Measurements from ENCODE around the gene ERICH6B. TPM values are rescaled to one million over a fixed set of nuclear protein-coding genes. Genes with fewer than 3 reads are reported as not detected.

Gene ERICH6B
- total RNA-seq, 5 donors from 2014 or later (not counting 1 experiment from before 2014, with no cell fraction given): not detected

DNA sequence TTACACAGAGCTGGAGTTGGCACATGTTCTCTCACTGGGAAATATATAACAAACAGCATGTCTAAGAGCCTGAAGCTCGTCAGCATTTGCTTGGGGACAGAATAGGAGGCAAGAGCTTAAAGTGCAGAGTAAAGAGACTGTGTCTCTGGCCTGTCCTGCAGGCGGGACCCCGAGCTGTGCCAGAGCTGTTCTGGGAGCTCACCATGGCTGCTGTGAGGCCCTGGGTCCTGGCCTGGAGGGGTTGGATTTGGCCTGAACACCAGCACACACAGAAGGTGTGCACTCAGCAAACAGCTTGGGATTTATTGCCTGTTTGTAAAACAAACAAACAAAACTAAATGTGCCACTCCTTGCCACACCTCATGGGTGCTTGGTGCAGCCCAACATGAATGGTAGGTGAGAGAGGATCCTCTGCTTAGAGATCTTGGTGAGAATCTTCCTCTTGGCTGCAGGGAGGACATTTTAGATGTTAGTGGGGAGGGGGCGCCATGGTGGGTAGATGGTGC lies 60.9 kb downstream of the ERICH6B start:
- POLR2A ChIA-PET: no interaction called here
- Histone ChIP-seq H3K36me3 (ENCODE audit: control insufficient read depth in 2 of 2, extremely low read depth in 1 of 2, insufficient read depth in 1 of 2, low read length in 1 of 2) (no peaks in the 10 kb centered on the region), H3K4me3 (ENCODE audit: control insufficient read depth in 1 of 2, extremely low read depth in 1 of 2, low read length in 1 of 2) (no peak overlapping the region), H3K9me3 (no peaks in the 10 kb centered on the region), H3K4me1 (ENCODE audit: control insufficient read depth in 1 of 2, extremely low read depth in 1 of 2, insufficient read depth in 2 of 2, low read length in 2 of 2) (no peaks in the 10 kb centered on the region), H3K27me3 (replicated peaks in 1 of 2; ENCODE audit: control insufficient read depth in 2 of 2, extremely low read depth in 1 of 2, insufficient read depth in 2 of 2, low read length in 1 of 2) (no peaks in the 10 kb centered on the region), H3K27ac (ENCODE audit: low read length) (no peak overlapping the region)
- DNase-seq: no peak
- no peaks in the 10 kb centered on the region for H3K9me3 Mint-ChIP-seq
- peaks cover 0 to 3% of the 10 kb centered on the region in 2 donors for H3K27me3 Mint-ChIP-seq
- CTCF ChIA-PET: no interaction called here
- 72% methylated on average over 4 of the region's 4 CpGs for WGBS (ENCODE audit: insufficient coverage)
- no peak overlapping the region for H3K4me3 Mint-ChIP-seq
- no peaks in the 10 kb centered on the region for H3K36me3 Mint-ChIP-seq
- no peak overlapping the region for H3K27ac Mint-ChIP-seq
- no peak for ATAC-seq (replicated peaks in 1 of 4)
- no peaks in the 10 kb centered on the region for H3K4me1 Mint-ChIP-seq

DNA sequence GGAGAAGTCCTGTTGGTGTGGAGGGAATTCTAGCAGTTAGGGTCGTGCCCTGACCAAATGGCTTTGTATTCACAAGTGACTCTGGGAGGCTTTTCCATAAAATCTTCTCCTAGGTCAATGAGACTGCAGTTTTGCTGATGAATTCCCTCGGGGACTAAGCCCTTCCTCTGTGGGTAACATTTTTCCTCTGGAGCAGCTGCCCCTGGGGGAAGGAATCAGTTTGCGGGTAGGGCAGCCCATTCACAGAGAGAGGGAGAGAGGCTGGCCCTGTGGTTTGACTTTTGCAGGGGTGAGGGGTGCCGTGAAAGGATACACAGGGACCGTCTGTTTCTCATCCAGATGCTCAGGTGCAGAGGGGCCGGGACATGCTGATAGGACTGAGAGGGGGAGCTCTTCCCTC lies 67.3 kb downstream of the ERICH6B start:
- Histone ChIP-seq H3K27me3 (replicated peaks in 1 of 2; ENCODE audit: control insufficient read depth in 2 of 2, extremely low read depth in 1 of 2, insufficient read depth in 2 of 2, low read length in 1 of 2) (peaks cover 0 to 5% of the 10 kb centered on the region in 2 experiments), H3K9me3 (no peaks in the 10 kb centered on the region), H3K4me1 (ENCODE audit: control insufficient read depth in 1 of 2, extremely low read depth in 1 of 2, insufficient read depth in 2 of 2, low read length in 2 of 2) (no peaks in the 10 kb centered on the region), H3K36me3 (ENCODE audit: control insufficient read depth in 2 of 2, extremely low read depth in 1 of 2, insufficient read depth in 1 of 2, low read length in 1 of 2) (no peaks in the 10 kb centered on the region), H3K4me3 (ENCODE audit: control insufficient read depth in 1 of 2, extremely low read depth in 1 of 2, low read length in 1 of 2) (no peak overlapping the region), H3K27ac (ENCODE audit: low read length) (no peak overlapping the region)
- WGBS (ENCODE audit: insufficient coverage): 74% methylated on average over 3 of the region's 6 CpGs
- no peak for DNase-seq
- ChIA-PET CTCF (no interaction called here), POLR2A (no interaction called here)
- Mint-ChIP-seq H3K9me3 (no peaks in the 10 kb centered on the region), H3K27ac (no peak overlapping the region), H3K4me1 (no peaks in the 10 kb centered on the region), H3K36me3 (no peaks in the 10 kb centered on the region), H3K4me3 (no peak overlapping the region), H3K27me3 (peaks cover 3 to 6% of the 10 kb centered on the region in 2 donors)
- ATAC-seq (replicated peaks in 1 of 4): no peak

DNA sequence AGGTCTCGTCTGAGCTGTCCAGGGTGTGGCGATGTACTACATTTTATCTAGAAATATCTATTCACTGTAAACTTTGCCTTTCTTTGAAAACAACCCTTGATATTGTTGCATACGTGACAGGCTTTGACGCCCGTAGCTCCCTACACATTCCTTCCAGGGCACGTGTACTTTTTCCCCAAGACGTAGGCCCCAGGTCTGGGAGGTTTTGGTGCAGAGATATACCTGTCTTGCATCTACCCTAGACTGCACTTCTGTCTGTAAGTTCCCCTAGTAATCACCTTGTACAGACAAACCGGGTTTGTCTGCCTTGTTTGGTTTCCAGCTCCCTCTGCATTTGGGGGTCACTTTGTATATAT lies 69.2 kb downstream of the ERICH6B start:
- no peaks in the 10 kb centered on the region for H3K9me3 Mint-ChIP-seq
- Histone ChIP-seq H3K4me1 (ENCODE audit: control insufficient read depth in 1 of 2, extremely low read depth in 1 of 2, insufficient read depth in 2 of 2, low read length in 2 of 2) (no peaks in the 10 kb centered on the region), H3K27ac (ENCODE audit: low read length) (no peak overlapping the region), H3K36me3 (ENCODE audit: control insufficient read depth in 2 of 2, extremely low read depth in 1 of 2, insufficient read depth in 1 of 2, low read length in 1 of 2) (no peaks in the 10 kb centered on the region), H3K27me3 (replicated peaks in 1 of 2; ENCODE audit: control insufficient read depth in 2 of 2, extremely low read depth in 1 of 2, insufficient read depth in 2 of 2, low read length in 1 of 2) (peaks cover 0 to 5% of the 10 kb centered on the region in 2 experiments), H3K4me3 (ENCODE audit: control insufficient read depth in 1 of 2, extremely low read depth in 1 of 2, low read length in 1 of 2) (no peak overlapping the region), H3K9me3 (no peaks in the 10 kb centered on the region)
- H3K27ac Mint-ChIP-seq: no peak overlapping the region
- no peak overlapping the region for H3K4me3 Mint-ChIP-seq
- no peak for ATAC-seq (replicated peaks in 1 of 4)
- ChIA-PET POLR2A (no interaction called here), CTCF (interaction anchor here in 1 of 2 donors (1.1 kb wide), 1 partner anchor 24 kb away, joined by 3 read pairs; no protein-coding TSS in a partner anchor)
- WGBS (ENCODE audit: insufficient coverage): 50% methylated on average over 1 of the region's 8 CpGs
- H3K36me3 Mint-ChIP-seq: no peaks in the 10 kb centered on the region
- peaks cover 3 to 6% of the 10 kb centered on the region in 2 donors for H3K27me3 Mint-ChIP-seq
- DNase-seq: no peak
- no peaks in the 10 kb centered on the region for H3K4me1 Mint-ChIP-seq

GRCh38 chr13:45545686-45546409 lies 69.7 kb downstream of the ERICH6B start:
- Histone ChIP-seq H3K27ac (ENCODE audit: low read length) (no peak overlapping the region), H3K27me3 (replicated peaks in 1 of 2; ENCODE audit: control insufficient read depth in 2 of 2, extremely low read depth in 1 of 2, insufficient read depth in 2 of 2, low read length in 1 of 2) (peaks cover 0 to 5% of the 10 kb centered on the region in 2 experiments), H3K4me3 (ENCODE audit: control insufficient read depth in 1 of 2, extremely low read depth in 1 of 2, low read length in 1 of 2) (no peak overlapping the region), H3K36me3 (ENCODE audit: control insufficient read depth in 2 of 2, extremely low read depth in 1 of 2, insufficient read depth in 1 of 2, low read length in 1 of 2) (no peaks in the 10 kb centered on the region), H3K9me3 (no peaks in the 10 kb centered on the region), H3K4me1 (ENCODE audit: control insufficient read depth in 1 of 2, extremely low read depth in 1 of 2, insufficient read depth in 2 of 2, low read length in 2 of 2) (no peaks in the 10 kb centered on the region)
- 80% methylated on average over 1 of the region's 6 CpGs for WGBS (ENCODE audit: insufficient coverage)
- ATAC-seq (replicated peaks in 1 of 4) (no peak), DNase-seq (no peak)
- Mint-ChIP-seq H3K9me3 (no peaks in the 10 kb centered on the region), H3K4me3 (no peak overlapping the region), H3K27ac (no peak overlapping the region), H3K27me3 (peaks cover 3 to 6% of the 10 kb centered on the region in 2 donors), H3K4me1 (no peaks in the 10 kb centered on the region), H3K36me3 (no peaks in the 10 kb centered on the region)
- ChIA-PET CTCF (interaction anchor here in 1 of 2 donors (0.5 to 1.1 kb wide), 2 partner anchors 23 to 77 kb away, joined by 3 to 4 read pairs; no protein-coding TSS in a partner anchor), POLR2A (no interaction called here)

- POLR2A ChIA-PET: no interaction called here
These were observed 71.0 kb downstream of the ERICH6B start for GRCh38 chr13:45544520-45544919.

GRCh38 chr13:45542878-45543277 lies 72.7 kb downstream of the ERICH6B start:
- H3K36me3 ChIP-seq (ENCODE audit: control insufficient read depth in 2 of 2, extremely low read depth in 1 of 2, insufficient read depth in 1 of 2, low read length in 1 of 2): no peaks in the 10 kb centered on the region
- no peaks in the 10 kb centered on the region for H3K36me3 Mint-ChIP-seq
- no peak overlapping the region for H3K27ac ChIP-seq (ENCODE audit: low read length)
- H3K9me3 Mint-ChIP-seq: no peaks in the 10 kb centered on the region
- no peak overlapping the region for H3K27ac Mint-ChIP-seq
- ATAC-seq (replicated peaks in 1 of 4): no peak
- H3K4me1 ChIP-seq (ENCODE audit: control insufficient read depth in 1 of 2, extremely low read depth in 1 of 2, insufficient read depth in 2 of 2, low read length in 2 of 2): no peaks in the 10 kb centered on the region
- peaks cover 0 to 3% of the 10 kb centered on the region in 2 experiments for H3K27me3 ChIP-seq (replicated peaks in 1 of 2; ENCODE audit: control insufficient read depth in 2 of 2, extremely low read depth in 1 of 2, insufficient read depth in 2 of 2, low read length in 1 of 2)
- POLR2A ChIA-PET: no interaction called here
- H3K9me3 ChIP-seq: no peaks in the 10 kb centered on the region
- CTCF ChIA-PET: no interaction called here
- no peaks in the 10 kb centered on the region for H3K4me1 Mint-ChIP-seq
- no CpG with 5 or more reads among the region's 5 CpGs for WGBS (ENCODE audit: insufficient coverage)
- no peak overlapping the region for H3K4me3 Mint-ChIP-seq
- no peak for DNase-seq
- H3K27me3 Mint-ChIP-seq: peaks cover 0 to 2% of the 10 kb centered on the region in 2 donors
- H3K4me3 ChIP-seq (ENCODE audit: control insufficient read depth in 1 of 2, extremely low read depth in 1 of 2, low read length in 1 of 2): no peak overlapping the region

More at GRCh38 chr13:45544520-45544919, 71.0 kb downstream of the ERICH6B start:
- Mint-ChIP-seq H3K4me3 (no peak overlapping the region), H3K27ac (no peak overlapping the region), H3K27me3 (peaks cover 0 to 6% of the 10 kb centered on the region in 2 donors), H3K9me3 (no peaks in the 10 kb centered on the region), H3K36me3 (no peaks in the 10 kb centered on the region), H3K4me1 (no peaks in the 10 kb centered on the region)
- WGBS (ENCODE audit: insufficient coverage): 72% methylated on average over 2 of the region's 2 CpGs
- DNase-seq (no peak), ATAC-seq (replicated peaks in 1 of 4) (no peak)
- no peak overlapping the region for H3K27ac ChIP-seq (ENCODE audit: low read length)
- H3K36me3 ChIP-seq (ENCODE audit: control insufficient read depth in 2 of 2, extremely low read depth in 1 of 2, insufficient read depth in 1 of 2, low read length in 1 of 2): no peaks in the 10 kb centered on the region
- no peaks in the 10 kb centered on the region for H3K4me1 ChIP-seq (ENCODE audit: control insufficient read depth in 1 of 2, extremely low read depth in 1 of 2, insufficient read depth in 2 of 2, low read length in 2 of 2)
- no peak overlapping the region for H3K4me3 ChIP-seq (ENCODE audit: control insufficient read depth in 1 of 2, extremely low read depth in 1 of 2, low read length in 1 of 2)
- CTCF ChIA-PET: no interaction called here
- no peaks in the 10 kb centered on the region for H3K9me3 ChIP-seq
- peaks cover 0 to 5% of the 10 kb centered on the region in 2 experiments for H3K27me3 ChIP-seq (replicated peaks in 1 of 2; ENCODE audit: control insufficient read depth in 2 of 2, extremely low read depth in 1 of 2, insufficient read depth in 2 of 2, low read length in 1 of 2)
